Loucy (cell line): Measurements from ENCODE around the gene ELL2.

Source experiments
- H2AFZ ChIP-seq: fragments of 200-600 bp; sonication (generic); 2 replicates; pipeline ENCODE4 v1.6.0; 2016; ENCODE audit warnings: antibody characterized with exemption, mild to moderate bottlenecking, low read length, moderate library complexity
- H3F3A ChIP-seq: fragments of 200-600 bp; 2 replicates; pipeline ENCODE4 v1.6.0; 2016; ENCODE audit warnings: antibody characterized with exemption, low read depth, mild to moderate bottlenecking
- H3K27me3 ChIP-seq: fragments of 200-600 bp; sonication (generic); 2 replicates; pipeline ENCODE4 v1.6.1; 2014; ENCODE audit warnings: low read length, mild to moderate bottlenecking; ENCODE audit not compliant: insufficient read depth, poor library complexity, severe bottlenecking
- H3K36me3 ChIP-seq: fragments of 200-600 bp; sonication (generic); 2 replicates; pipeline ENCODE4 v1.6.1; 2016; ENCODE audit warnings: low read length; ENCODE audit not compliant: insufficient read depth
- H3K4me1 ChIP-seq: fragments of 200-600 bp; sonication (generic); 2 replicates; pipeline ENCODE4 v1.5.1; 2014; ENCODE audit warnings: low read length, mild to moderate bottlenecking; ENCODE audit not compliant: insufficient read depth, poor library complexity, severe bottlenecking
- H3K4me2 ChIP-seq: fragments of 200-600 bp; sonication (generic); 2 replicates; pipeline ENCODE4 v1.6.0; 2014; ENCODE audit warnings: antibody characterized with exemption, low read length, low read depth, mild to moderate bottlenecking; ENCODE audit not compliant: poor library complexity, severe bottlenecking
- H3K4me3 ChIP-seq: fragments of 200-600 bp; sonication (generic); 2 replicates; pipeline ENCODE4 v1.5.1; 2014; ENCODE audit warnings: low read length, mild to moderate bottlenecking, mixed read lengths; ENCODE audit not compliant: poor library complexity, severe bottlenecking
- H3K79me2 ChIP-seq: fragments of 200-600 bp; sonication (generic); 2 replicates; pipeline ENCODE4 v1.6.1; 2014; ENCODE audit warnings: low read length; ENCODE audit not compliant: insufficient read depth
- H3K9ac ChIP-seq: fragments of 200-600 bp; sonication (generic); 2 replicates; pipeline ENCODE4 v1.6.0; 2014; ENCODE audit warnings: mild to moderate bottlenecking, low read depth, low read length, moderate library complexity; ENCODE audit not compliant: poor library complexity, severe bottlenecking
- H3K9me2 ChIP-seq: fragments of 200-600 bp; sonication (generic); replicated peaks from 2 replicates; pipeline ENCODE4 v1.6.1; 2016; ENCODE audit warnings: low read depth, low read length, mixed read lengths
- H3K9me3 ChIP-seq: fragments of 200-600 bp; sonication (generic); 2 replicates; pipeline ENCODE4 v1.6.1; 2014; ENCODE audit warnings: mild to moderate bottlenecking, antibody characterized with exemption, low read length, low read depth; ENCODE audit not compliant: insufficient read depth
- H4K20me1 ChIP-seq: fragments of 200-600 bp; sonication (generic); 2 replicates; pipeline ENCODE4 v1.6.0; 2014; ENCODE audit warnings: antibody characterized with exemption, low read length, mild to moderate bottlenecking; ENCODE audit not compliant: insufficient read depth, poor library complexity, severe bottlenecking
- CTCF ChIP-seq: fragments of 200-600 bp; sonication (generic); conservative IDR thresholded peaks from 2 replicates; pipeline ENCODE4 v1.5.1; 2014; ENCODE audit warnings: mild to moderate bottlenecking, antibody characterized with exemption, low read length
- EZH2phosphoT487 ChIP-seq: fragments of 200-600 bp; IDR thresholded peaks from 2 replicates; pipeline ENCODE4 v1.6.1; 2018; ENCODE audit warnings: antibody characterized with exemption, mild to moderate bottlenecking, moderate library complexity, borderline replicate concordance

The ELL2 gene

GRCh38 chr5:96007051-96007450 lies 45.4 kb upstream of the ELL2 start:
- H3K4me1 ChIP-seq, result no peaks in the 10 kb centered on the region
- H3K4me2 ChIP-seq, result no peak overlapping the region

GRCh38 chr5:96006291-96006690 lies 44.6 kb upstream of the ELL2 start:
- no peak for TF ChIP-seq EZH2phosphoT487
- TF ChIP-seq CTCF, result no peak
- Histone ChIP-seq H3K9me2 (no peaks in the 10 kb centered on the region), H3K27me3 (no peaks in the 10 kb centered on the region)

More at GRCh38 chr5:96007051-96007450, 45.4 kb upstream of the ELL2 start:
- no peaks in the 10 kb centered on the region for H3K79me2 ChIP-seq
- H3K9me2 ChIP-seq, result no peaks in the 10 kb centered on the region
- H3K9me3 ChIP-seq, result no peaks in the 10 kb centered on the region; the same call in 1 of the 2 replicates
- TF ChIP-seq CTCF, result no peak
- TF ChIP-seq EZH2phosphoT487, result no peak
- no peak overlapping the region for H3K9ac ChIP-seq
- H2AFZ ChIP-seq, result no peak overlapping the region
- H3K27me3 ChIP-seq, result no peaks in the 10 kb centered on the region
- H3K4me3 ChIP-seq, result no peak overlapping the region
- no peaks in the 10 kb centered on the region for H4K20me1 ChIP-seq
- no peaks in the 10 kb centered on the region for H3K36me3 ChIP-seq
- H3F3A ChIP-seq, result no peaks in the 10 kb centered on the region

GRCh38 chr5:96004754-96005153 lies 43.1 kb upstream of the ELL2 start:
- Histone ChIP-seq H3K36me3 (no peaks in the 10 kb centered on the region), H3K4me3 (no peak overlapping the region), H3K27me3 (no peaks in the 10 kb centered on the region), H3K4me2 (no peak overlapping the region), H3K9me2 (no peaks in the 10 kb centered on the region), H3K9ac (no peak overlapping the region), H2AFZ (no peak overlapping the region), H3K79me2 (no peaks in the 10 kb centered on the region), H3K9me3 (no peaks in the 10 kb centered on the region; the same call in 1 of the 2 replicates), H4K20me1 (no peaks in the 10 kb centered on the region), H3F3A (no peaks in the 10 kb centered on the region), H3K4me1 (no peaks in the 10 kb centered on the region)
- TF ChIP-seq EZH2phosphoT487 (no peak), CTCF (no peak)

More at GRCh38 chr5:96006291-96006690, 44.6 kb upstream of the ELL2 start:
- Histone ChIP-seq H3K9me3 (no peaks in the 10 kb centered on the region; the same call in 1 of the 2 replicates), H3K79me2 (no peaks in the 10 kb centered on the region), H3K9ac (no peak overlapping the region), H3K36me3 (no peaks in the 10 kb centered on the region), H3K4me1 (no peaks in the 10 kb centered on the region), H4K20me1 (no peaks in the 10 kb centered on the region), H3K4me3 (no peak overlapping the region), H2AFZ (no peak overlapping the region), H3K4me2 (no peak overlapping the region), H3F3A (no peaks in the 10 kb centered on the region)
